OCI-LY1 (cell line): ENCODE results near the gene GRPR.

Experiments used
- CTCF ChIP-seq: fragments of 200-600 bp; sonication (generic), shearing (Covaris generic); IDR thresholded peaks from 2 replicates; pipeline ENCODE4 v1.5.1; 2017; ENCODE audit warnings: mild to moderate bottlenecking, antibody characterized with exemption, low read length, moderate library complexity, mixed read lengths
- EZH2 ChIP-seq: fragments of 200-600 bp; sonication (generic), shearing (Covaris generic); IDR thresholded peaks from 2 replicates; pipeline ENCODE4 v1.8.0; 2017; ENCODE audit warnings: borderline replicate concordance, mixed run types, mild to moderate bottlenecking, antibody characterized with exemption, low read length, moderate library complexity, mixed read lengths

- TF ChIP-seq CTCF (no peak), EZH2 (no peak)
Measured at GRCh38 chrX:16148896-16149295, 25.5 kb downstream of the GRPR start.
